DOHH2 (cell line): Measurements from ENCODE around the gene GSTA1.
"Not testable (repeated sequence)": the region's sequence is repeated elsewhere in the genome, so short reads cannot be mapped to it uniquely, and the experiment has no call there.

Experiments used
- H3F3A ChIP-seq: fragments of 200-600 bp; sonication (generic), shearing (Covaris generic); 2 replicates; pipeline ENCODE4 v1.6.0; 2016; ENCODE audit warnings: antibody characterized with exemption, mild to moderate bottlenecking; ENCODE audit not compliant: control insufficient read depth, insufficient read depth
- H3K27ac ChIP-seq: fragments of 200-600 bp; sonication (generic); 2 replicates; pipeline ENCODE4 v1.5.1; 2014; ENCODE audit warnings: low read depth, mild to moderate bottlenecking, low read length, moderate library complexity
- H3K27me3 ChIP-seq: fragments of 200-600 bp; sonication (generic); 2 replicates; pipeline ENCODE4 v1.6.1; 2014; ENCODE audit warnings: mild to moderate bottlenecking, low read length, mixed read lengths; ENCODE audit not compliant: control insufficient read depth
- H3K36me3 ChIP-seq: fragments of 200-600 bp; sonication (generic); 2 replicates; pipeline ENCODE4 v1.6.1; 2014; ENCODE audit warnings: mild to moderate bottlenecking, low read length, moderate library complexity, mixed read lengths; ENCODE audit not compliant: control insufficient read depth
- H3K4me1 ChIP-seq: fragments of 200-600 bp; sonication (generic); 2 replicates; pipeline ENCODE4 v1.6.1; 2014; ENCODE audit warnings: mild to moderate bottlenecking, low read length, mixed read lengths; ENCODE audit not compliant: control insufficient read depth
- H3K4me2 ChIP-seq: fragments of 200-600 bp; sonication (generic); 2 replicates; pipeline ENCODE4 v1.6.0; 2014; ENCODE audit warnings: mild to moderate bottlenecking, low read length, moderate library complexity
- H3K4me3 ChIP-seq: fragments of 200-600 bp; sonication (generic); 2 replicates; pipeline ENCODE4 v1.5.1; 2014; ENCODE audit warnings: mild to moderate bottlenecking, low read length, mixed read lengths
- H3K79me2 ChIP-seq: fragments of 200-600 bp; sonication (generic); 2 replicates; pipeline ENCODE4 v1.6.1; 2014; ENCODE audit warnings: mild to moderate bottlenecking, low read length, mixed read lengths; ENCODE audit not compliant: control insufficient read depth
- H3K9me2 ChIP-seq: fragments of 200-600 bp; sonication (generic); replicated peaks from 2 replicates; pipeline ENCODE4 v1.6.1; 2014; ENCODE audit warnings: mild to moderate bottlenecking, low read length, mixed read lengths; ENCODE audit not compliant: control insufficient read depth
- H3K9me3 ChIP-seq: fragments of 200-600 bp; sonication (generic); 2 replicates; pipeline ENCODE4 v1.6.1; 2014; ENCODE audit warnings: antibody characterized with exemption, low read length, mixed read lengths; ENCODE audit not compliant: control insufficient read depth, insufficient read depth
- H4K20me1 ChIP-seq: fragments of 200-600 bp; sonication (generic); 2 replicates; pipeline ENCODE4 v1.6.0; 2014; ENCODE audit warnings: low read depth, mild to moderate bottlenecking, antibody characterized with exemption, low read length, moderate library complexity; ENCODE audit not compliant: control insufficient read depth, insufficient read depth
- CTCF ChIP-seq: fragments of 200-600 bp; sonication (generic); IDR thresholded peaks from one replicate; pipeline ENCODE4 v1.5.1; 2014; ENCODE audit warnings: antibody characterized with exemption, mild to moderate bottlenecking, low read depth, low read length; ENCODE audit not compliant: poor library complexity, severe bottlenecking
- EZH2phosphoT487 ChIP-seq: fragments of 200-600 bp; sonication (generic); IDR thresholded peaks from 2 replicates; pipeline ENCODE4 v1.6.1; 2017; ENCODE audit warnings: borderline replicate concordance, mild to moderate bottlenecking, antibody characterized with exemption, low read length, moderate library complexity, mixed read lengths

Gene GSTA1

GRCh38 chr6:52821842-52822241, 18.2 kb upstream of the GSTA1 start:
- Histone ChIP-seq H3K27me3 (no peaks in the 10 kb centered on the region), H3K79me2 (no peaks in the 10 kb centered on the region), H3F3A (no peaks in the 10 kb centered on the region), H3K9me2 (no peaks in the 10 kb centered on the region), H3K27ac (no peak overlapping the region), H3K4me1 (no peaks in the 10 kb centered on the region), H4K20me1 (no peaks in the 10 kb centered on the region), H3K4me2 (no peak overlapping the region), H3K36me3 (no peaks in the 10 kb centered on the region), H3K4me3 (no peak overlapping the region), H3K9me3 (no peaks in the 10 kb centered on the region)
- no peak for TF ChIP-seq EZH2phosphoT487
- no peak for TF ChIP-seq CTCF

- H3K9me3 ChIP-seq = no peaks in the 10 kb centered on the region
- no peaks in the 10 kb centered on the region for H3K27me3 ChIP-seq
- TF ChIP-seq EZH2phosphoT487 = no peak
- TF ChIP-seq CTCF = no peak
- no peaks in the 10 kb centered on the region for H3K36me3 ChIP-seq
- no peaks in the 10 kb centered on the region for H3K9me2 ChIP-seq
- H3K4me1 ChIP-seq = no peaks in the 10 kb centered on the region
- H3F3A ChIP-seq = no peaks in the 10 kb centered on the region
- no peaks in the 10 kb centered on the region for H3K79me2 ChIP-seq
- no peak overlapping the region for H3K4me2 ChIP-seq
- H4K20me1 ChIP-seq = no peaks in the 10 kb centered on the region
- H3K27ac ChIP-seq = no peak overlapping the region
- no peak overlapping the region for H3K4me3 ChIP-seq
Observed at GRCh38 chr6:52820198-52820597, 16.6 kb upstream of the GSTA1 start.

- H3K4me3 ChIP-seq = no peak overlapping the region
- H3F3A ChIP-seq = no peaks in the 10 kb centered on the region
- no peaks in the 10 kb centered on the region for H3K79me2 ChIP-seq
- H3K27me3 ChIP-seq = no peaks in the 10 kb centered on the region
- H3K9me2 ChIP-seq = no peaks in the 10 kb centered on the region
- H3K4me1 ChIP-seq = no peaks in the 10 kb centered on the region
- TF ChIP-seq EZH2phosphoT487 (no peak), CTCF (peak; percentile 87)
- no peaks in the 10 kb centered on the region for H3K36me3 ChIP-seq
- H4K20me1 ChIP-seq = no peaks in the 10 kb centered on the region
- H3K4me2 ChIP-seq = no peak overlapping the region
- H3K27ac ChIP-seq = no peak overlapping the region
- no peaks in the 10 kb centered on the region for H3K9me3 ChIP-seq
Observed at GRCh38 chr6:52815167-52816092, 11.8 kb upstream of the GSTA1 start.

GRCh38 chr6:52814545-52814944, 10.9 kb upstream of the GSTA1 start:
- not testable (repeated sequence) for H3K27ac ChIP-seq, H3K27me3 ChIP-seq, H3K9me3 ChIP-seq, H3K4me3 ChIP-seq, H3K79me2 ChIP-seq, H3K9me2 ChIP-seq, H3K4me2 ChIP-seq, H3K4me1 ChIP-seq, H3F3A ChIP-seq, H3K36me3 ChIP-seq, H4K20me1 ChIP-seq

- H3K4me3 ChIP-seq, H4K20me1 ChIP-seq, H3K27ac ChIP-seq, H3K4me2 ChIP-seq, H3K9me3 ChIP-seq, H3K27me3 ChIP-seq, H3K9me2 ChIP-seq, H3F3A ChIP-seq, H3K36me3 ChIP-seq, H3K79me2 ChIP-seq, H3K4me1 ChIP-seq: not testable (repeated sequence)
Observed at GRCh38 chr6:52809777-52810176, 6.2 kb upstream of the GSTA1 start.
